Stomach smooth muscle (tissue), 2 donors: ENCODE results near the gene HSPH1.

ENCODE experiments used
- H3K27ac ChIP-seq: one replicate; pipeline ENCODE4 v1.7.0; 2013; ENCODE audit warnings: mild to moderate bottlenecking, low read length, inconsistent platforms
- H3K27me3 ChIP-seq, 2 donors: one replicate each; pipeline ENCODE4 v1.7.0; 2013; ENCODE audit warnings: low read length in 2 of 2; ENCODE audit not compliant: insufficient read depth in 2 of 2, control insufficient read depth in 1 of 2
- H3K36me3 ChIP-seq, 2 donors: one replicate each; pipeline ENCODE4 v1.7.0; 2013; ENCODE audit warnings: low read length in 2 of 2; ENCODE audit not compliant: control insufficient read depth in 2 of 2, insufficient read depth in 2 of 2
- H3K4me1 ChIP-seq: one replicate; pipeline ENCODE4 v1.7.0; 2013; ENCODE audit warnings: low read length; ENCODE audit not compliant: control insufficient read depth, insufficient read depth
- H3K4me3 ChIP-seq, 2 donors: one replicate each; pipeline ENCODE4 v1.7.0; 2013; ENCODE audit warnings: low read length in 2 of 2
- H3K9ac ChIP-seq, 2 donors: one replicate each; pipeline ENCODE4 v1.7.0; 2013; ENCODE audit warnings: low read length in 2 of 2, mild to moderate bottlenecking in 1 of 2
- H3K9me3 ChIP-seq, 2 donors: one replicate each; pipeline ENCODE4 v1.7.0; 2013; ENCODE audit warnings: low read length in 2 of 2; ENCODE audit not compliant: control insufficient read depth in 2 of 2
- donor health status: healthy.
- donor health status: Pancreatic carcinoma.

The HSPH1 gene

GRCh38 chr13:31133621-31134020 lies 28.1 kb downstream of the HSPH1 start:
- peaks cover 14 to 17% of the 10 kb centered on the region in 2 donors for H3K36me3 ChIP-seq
- H3K9ac ChIP-seq = no peak overlapping the region
- no peaks in the 10 kb centered on the region for H3K9me3 ChIP-seq
- H3K27ac ChIP-seq = no peak overlapping the region
- H3K27me3 ChIP-seq = no peaks in the 10 kb centered on the region
- H3K4me3 ChIP-seq = no peak overlapping the region
- H3K4me1 ChIP-seq = no peaks in the 10 kb centered on the region

- H3K27ac ChIP-seq = no peak overlapping the region
- H3K27me3 ChIP-seq = peaks cover 0 to under 1% of the 10 kb centered on the region in 2 donors
- H3K4me1 ChIP-seq = no peaks in the 10 kb centered on the region
- no peak overlapping the region for H3K9ac ChIP-seq
- no peak overlapping the region for H3K4me3 ChIP-seq
- peaks cover 4 to 5% of the 10 kb centered on the region in 2 donors for H3K36me3 ChIP-seq
- H3K9me3 ChIP-seq = no peaks in the 10 kb centered on the region
These were observed 30.2 kb downstream of the HSPH1 start for GRCh38 chr13:31131470-31131961.

- no peaks in the 10 kb centered on the region for H3K4me1 ChIP-seq
- peaks cover 0 to 6% of the 10 kb centered on the region in 2 donors for H3K27me3 ChIP-seq
- H3K9me3 ChIP-seq = peaks cover 0 to 4% of the 10 kb centered on the region in 2 donors
- no peak overlapping the region for H3K9ac ChIP-seq
- no peak overlapping the region for H3K4me3 ChIP-seq
- H3K27ac ChIP-seq = no peak overlapping the region
- H3K36me3 ChIP-seq = no peaks in the 10 kb centered on the region
These were observed 32.3 kb downstream of the HSPH1 start for GRCh38 chr13:31129419-31129818.

GRCh38 chr13:31124204-31124603 lies 37.5 kb downstream of the HSPH1 start:
- Histone ChIP-seq H3K9ac (no peak overlapping the region), H3K9me3 (peaks cover 0 to 4% of the 10 kb centered on the region in 2 donors), H3K36me3 (no peaks in the 10 kb centered on the region), H3K4me1 (no peaks in the 10 kb centered on the region), H3K27ac (no peak overlapping the region), H3K4me3 (no peak overlapping the region), H3K27me3 (peaks cover 0 to 9% of the 10 kb centered on the region in 2 donors)

- Histone ChIP-seq H3K27ac (no peak overlapping the region), H3K9ac (no peak overlapping the region), H3K9me3 (peaks cover 0 to 4% of the 10 kb centered on the region in 2 donors), H3K4me1 (no peaks in the 10 kb centered on the region), H3K4me3 (no peak overlapping the region), H3K27me3 (peaks cover 0 to 12% of the 10 kb centered on the region in 2 donors), H3K36me3 (no peaks in the 10 kb centered on the region)
These were observed 39.0 kb downstream of the HSPH1 start for GRCh38 chr13:31122544-31123260.

GRCh38 chr13:31122143-31122542 lies 39.6 kb downstream of the HSPH1 start:
- Histone ChIP-seq H3K9ac (no peak overlapping the region), H3K4me1 (no peaks in the 10 kb centered on the region), H3K36me3 (no peaks in the 10 kb centered on the region), H3K4me3 (no peak overlapping the region), H3K9me3 (peaks cover 0 to 4% of the 10 kb centered on the region in 2 donors), H3K27ac (no peak overlapping the region), H3K27me3 (peaks cover 0 to 12% of the 10 kb centered on the region in 2 donors)

GRCh38 chr13:31121379-31122140 lies 40.1 kb downstream of the HSPH1 start:
- Histone ChIP-seq H3K4me1 (no peaks in the 10 kb centered on the region), H3K4me3 (no peak overlapping the region), H3K36me3 (no peaks in the 10 kb centered on the region), H3K27me3 (peaks cover 0 to 11% of the 10 kb centered on the region in 2 donors), H3K9ac (no peak overlapping the region), H3K27ac (no peak overlapping the region), H3K9me3 (peaks cover 0 to 4% of the 10 kb centered on the region in 2 donors)

GRCh38 chr13:31119966-31120700 lies 41.6 kb downstream of the HSPH1 start:
- Histone ChIP-seq H3K4me3 (no peak overlapping the region), H3K27ac (no peak overlapping the region), H3K4me1 (no peaks in the 10 kb centered on the region), H3K9me3 (no peaks in the 10 kb centered on the region), H3K27me3 (peaks cover 0 to 10% of the 10 kb centered on the region in 2 donors), H3K9ac (no peak overlapping the region), H3K36me3 (no peaks in the 10 kb centered on the region)

- peaks cover 0 to 7% of the 10 kb centered on the region in 2 donors for H3K27me3 ChIP-seq
- H3K36me3 ChIP-seq = no peaks in the 10 kb centered on the region
These were observed 42.2 kb downstream of the HSPH1 start for GRCh38 chr13:31119526-31119925.

GRCh38 chr13:31116224-31116623 lies 45.5 kb downstream of the HSPH1 start:
- Histone ChIP-seq H3K4me3 (no peak overlapping the region), H3K9ac (no peak overlapping the region), H3K4me1 (no peaks in the 10 kb centered on the region), H3K9me3 (no peaks in the 10 kb centered on the region), H3K27ac (no peak overlapping the region), H3K36me3 (no peaks in the 10 kb centered on the region), H3K27me3 (peaks cover 0 to 7% of the 10 kb centered on the region in 2 donors)

More at GRCh38 chr13:31119526-31119925, 42.2 kb downstream of the HSPH1 start:
- Histone ChIP-seq H3K27ac (no peak overlapping the region), H3K4me3 (no peak overlapping the region), H3K9ac (no peak overlapping the region), H3K9me3 (no peaks in the 10 kb centered on the region), H3K4me1 (no peaks in the 10 kb centered on the region)
